ENCODE data around the gene SNAI3. TPM values are rescaled to one million over a fixed set of nuclear protein-coding genes. Genes with fewer than 3 reads are reported as not detected.

SNAI3 gene
- total and polyA plus RNA-seq, 11 donors: 0.76 to 9.5 (median 1.7) TPM

GRCh38 chr16:88639231-88640038 is 46.9 kb downstream of the SNAI3 start:
- ATAC-seq: no peak
- intact Hi-C loops (cut with DNase I): no loop called here
- no peaks in the 10 kb centered on the region for H3K9me3 ChIP-seq
- no peak for TF ChIP-seq POLR2A (IDR thresholded peaks at IDR 0.05)
- TF ChIP-seq CTCF (IDR thresholded peaks at IDR 0.05): no peak
- H3K4me3 ChIP-seq: no peak overlapping the region
- DNase-seq: peak in 1 of 5 donors; percentile 63
- peaks cover 16 to 62% (median 30%) of the 10 kb centered on the region in 9 donors for H3K27me3 ChIP-seq
- H3K27ac ChIP-seq: no peak overlapping the region
- H3K4me1 ChIP-seq: peaks cover 0 to 22% (median 7%) of the 10 kb centered on the region in 12 donors
- peaks cover 0 to 19% (median 0%) of the 10 kb centered on the region in 9 donors for H3K36me3 ChIP-seq
- WGBS, 4 donors: 27 to 44% (median 30%) methylated on average over 3 to 45 of the region's 45 CpGs

GRCh38 chr16:88638323-88639230 is 47.7 kb downstream of the SNAI3 start, which contains the start of gene IL17C:
TSS of gene IL17C (plus strand) at chr16:88638572. CDS start at chr16:88638642, 70 bp downstream.
- DNase-seq: no peak
- ATAC-seq: no peak
- H3K27me3 ChIP-seq: peaks cover 16 to 62% (median 30%) of the 10 kb centered on the region in 9 donors
- no peak within 1 kb of the TSS for H3K27ac ChIP-seq
- no peak within 1 kb of the TSS for H3K4me3 ChIP-seq
- H3K36me3 ChIP-seq: peaks cover 0 to 10% (median 0%) of the 10 kb centered on the region in 9 donors
- intact Hi-C loops (cut with DNase I): no loop called here
- TF ChIP-seq POLR2A (IDR thresholded peaks at IDR 0.05): no peak
- no peak for TF ChIP-seq CTCF (IDR thresholded peaks at IDR 0.05)
- no peaks in the 10 kb centered on the region for H3K9me3 ChIP-seq
- 48 to 63% (median 56%) methylated on average over 14 to 27 of the region's 27 CpGs for WGBS, 4 donors
- H3K4me1 ChIP-seq: peaks cover 0 to 31% (median 13%) of the 10 kb centered on the region in 12 donors

- ATAC-seq (no peak), DNase-seq (no peak)
- TF ChIP-seq CTCF (IDR thresholded peaks at IDR 0.05) (no peak), POLR2A (IDR thresholded peaks at IDR 0.05) (no peak)
- H3K9me3 ChIP-seq: no peaks in the 10 kb centered on the region
- peaks cover 16 to 62% (median 30%) of the 10 kb centered on the region in 9 donors for H3K27me3 ChIP-seq
- H3K4me1 ChIP-seq: peaks cover 0 to 32% (median 13%) of the 10 kb centered on the region in 12 donors
- H3K36me3 ChIP-seq: peaks cover 0 to 15% (median 10%) of the 10 kb centered on the region in 9 donors
- no peak overlapping the region for H3K4me3 ChIP-seq
- no peak overlapping the region for H3K27ac ChIP-seq
- intact Hi-C loops (cut with DNase I): no loop called here
- WGBS, 4 donors: 74 to 80% (median 76%) methylated on average over 21 to 23 of the region's 23 CpGs
Measured at GRCh38 chr16:88636488-88637265, 49.6 kb downstream of the SNAI3 start.

Data from heart left ventricle (tissue), 16 donors.